ENCODE data around the gene AGR2. TPM values are rescaled to one million over a fixed set of nuclear protein-coding genes. Genes with fewer than 3 reads are reported as not detected.
A peak's percentile ranks its signal among the peaks of the same experiment; 100 is the strongest.

Gene AGR2
- total and polyA plus RNA-seq, 8 donors = 63.2 to 376 (median 104) TPM

DNA sequence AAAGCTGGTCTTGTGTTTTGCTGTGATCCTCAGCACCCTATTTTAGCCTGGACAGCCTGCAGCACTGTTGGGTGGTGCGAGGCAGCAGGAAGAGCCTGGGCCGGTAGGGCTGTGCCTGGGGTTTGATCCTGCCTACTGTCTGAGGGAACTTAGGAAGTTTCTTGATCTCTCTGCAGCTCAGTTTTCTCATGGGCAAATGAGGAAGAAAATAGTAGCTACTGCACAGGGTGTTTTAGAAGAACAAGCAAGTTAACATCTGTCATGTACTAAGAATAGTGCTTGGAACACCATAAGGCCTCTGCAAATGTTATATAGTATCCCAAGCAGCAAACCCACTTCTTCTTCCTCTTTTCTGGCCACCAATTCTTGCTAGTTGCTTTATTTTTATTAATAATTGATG, 12.0 kb upstream of the AGR2 start:
- H3K4me3 ChIP-seq = no peak overlapping the region
- H3K4me1 ChIP-seq = peaks cover 0 to 18% of the 10 kb centered on the region in 2 donors
- TF ChIP-seq, protein P1, sequence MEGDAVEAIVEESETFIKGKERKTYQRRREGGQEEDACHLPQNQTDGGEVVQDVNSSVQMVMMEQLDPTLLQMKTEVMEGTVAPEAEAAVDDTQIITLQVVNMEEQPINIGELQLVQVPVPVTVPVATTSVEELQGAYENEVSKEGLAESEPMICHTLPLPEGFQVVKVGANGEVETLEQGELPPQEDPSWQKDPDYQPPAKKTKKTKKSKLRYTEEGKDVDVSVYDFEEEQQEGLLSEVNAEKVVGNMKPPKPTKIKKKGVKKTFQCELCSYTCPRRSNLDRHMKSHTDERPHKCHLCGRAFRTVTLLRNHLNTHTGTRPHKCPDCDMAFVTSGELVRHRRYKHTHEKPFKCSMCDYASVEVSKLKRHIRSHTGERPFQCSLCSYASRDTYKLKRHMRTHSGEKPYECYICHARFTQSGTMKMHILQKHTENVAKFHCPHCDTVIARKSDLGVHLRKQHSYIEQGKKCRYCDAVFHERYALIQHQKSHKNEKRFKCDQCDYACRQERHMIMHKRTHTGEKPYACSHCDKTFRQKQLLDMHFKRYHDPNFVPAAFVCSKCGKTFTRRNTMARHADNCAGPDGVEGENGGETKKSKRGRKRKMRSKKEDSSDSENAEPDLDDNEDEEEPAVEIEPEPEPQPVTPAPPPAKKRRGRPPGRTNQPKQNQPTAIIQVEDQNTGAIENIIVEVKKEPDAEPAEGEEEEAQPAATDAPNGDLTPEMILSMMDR (IDR thresholded peaks at IDR 0.05) = no peak
- no peaks in the 10 kb centered on the region for H3K27me3 ChIP-seq
- no peak overlapping the region for H3K27ac ChIP-seq
- no peaks in the 10 kb centered on the region for H3K36me3 ChIP-seq
- intact Hi-C loops (cut with DNase I) = no loop called here
- DNase-seq = no peak
- ATAC-seq = peak; percentile 40
- peaks cover 0 to 2% of the 10 kb centered on the region in 2 donors for H3K9me3 ChIP-seq

DNA sequence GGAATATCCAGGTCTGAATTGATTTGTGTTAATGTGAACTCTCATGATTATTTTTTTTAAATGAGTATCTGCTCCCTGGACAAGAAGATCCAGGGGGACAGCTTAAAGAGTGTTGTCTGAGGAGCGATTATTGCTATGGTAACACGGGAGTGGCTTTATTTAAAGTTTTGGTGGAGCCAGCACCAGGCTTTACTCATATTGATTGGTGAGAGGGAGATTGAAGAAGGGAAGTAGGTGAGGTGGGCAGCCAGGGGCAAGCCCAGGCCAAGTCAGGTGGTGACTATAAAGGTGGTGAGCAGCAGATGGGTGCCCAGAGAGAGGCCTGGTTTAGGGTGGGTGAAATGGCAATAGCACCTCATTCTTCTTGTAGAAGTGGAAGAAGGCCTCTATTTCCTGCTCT, 10.2 kb upstream of the AGR2 start:
- no peak overlapping the region for H3K27ac ChIP-seq
- H3K27me3 ChIP-seq = no peaks in the 10 kb centered on the region
- TF ChIP-seq, protein P1 (IDR thresholded peaks at IDR 0.05) = no peak
- H3K36me3 ChIP-seq = no peaks in the 10 kb centered on the region
- DNase-seq (no peak), ATAC-seq (no peak)
- no peak overlapping the region for H3K4me3 ChIP-seq
- intact Hi-C loops (cut with DNase I) = no loop called here
- peaks cover 0 to 2% of the 10 kb centered on the region in 2 donors for H3K9me3 ChIP-seq
- peaks cover 0 to 18% of the 10 kb centered on the region in 2 donors for H3K4me1 ChIP-seq

DNA sequence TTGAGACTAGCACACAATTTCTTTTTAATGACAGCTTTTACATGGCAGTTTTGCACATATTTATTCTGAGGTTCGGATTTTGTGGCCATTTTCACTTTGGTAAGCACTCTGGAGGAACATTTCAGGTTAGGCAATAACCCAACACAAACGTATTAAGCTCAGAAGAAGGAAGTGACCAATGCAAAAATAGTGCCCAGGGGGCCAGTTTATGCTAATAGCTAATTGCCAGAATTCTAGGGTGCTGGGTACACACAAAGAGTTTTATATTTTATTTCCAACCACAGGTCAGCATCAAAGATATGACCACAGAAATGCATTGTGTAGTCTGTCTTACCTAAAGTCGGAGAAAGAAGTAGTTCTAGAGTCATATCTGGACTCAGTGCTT, 8.4 kb upstream of the AGR2 start:
- Histone ChIP-seq H3K27me3 (no peaks in the 10 kb centered on the region), H3K36me3 (no peaks in the 10 kb centered on the region), H3K9me3 (no peaks in the 10 kb centered on the region), H3K4me1 (peaks cover 0 to 18% of the 10 kb centered on the region in 2 donors), H3K27ac (peak overlapping the region in 1 of 2 donors; percentile 20), H3K4me3 (no peak overlapping the region)
- DNase-seq (no peak), ATAC-seq (peak; percentile 34)
- intact Hi-C loops (cut with DNase I) = no loop called here
- TF ChIP-seq, protein P1 (IDR thresholded peaks at IDR 0.05) = no peak

DNA sequence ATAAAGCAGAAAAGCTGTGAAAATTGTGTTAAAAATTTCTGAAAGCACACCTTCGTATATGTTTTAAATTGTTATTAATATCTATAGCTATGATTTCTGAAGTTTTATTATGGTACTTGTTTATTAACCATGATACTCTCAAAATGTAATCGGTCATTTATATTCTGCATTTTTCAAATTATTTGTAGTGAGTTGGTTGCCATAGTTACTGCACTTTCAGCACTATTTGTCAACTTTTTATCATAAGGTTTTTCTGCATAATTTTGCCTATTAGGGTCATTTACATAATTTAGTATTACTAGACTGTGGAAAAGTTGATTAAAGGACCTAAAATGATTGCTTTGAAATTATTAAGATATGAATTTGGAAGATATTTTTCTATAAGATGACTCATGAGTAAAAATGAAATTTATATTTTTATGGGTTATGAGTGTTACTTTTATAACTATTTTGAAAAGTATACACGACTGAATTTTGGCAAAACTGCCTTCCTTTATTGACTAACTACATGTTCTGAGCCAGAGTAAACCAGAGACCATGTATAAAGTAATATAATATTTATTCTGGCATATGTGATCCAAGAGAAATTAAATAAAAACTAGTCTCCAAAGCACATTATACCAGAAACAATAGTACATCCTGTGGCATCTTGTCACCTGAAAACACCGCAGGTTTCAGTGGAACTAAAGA, 7.9 kb upstream of the AGR2 start:
- ATAC-seq = no peak
- Histone ChIP-seq H3K4me3 (no peak overlapping the region), H3K4me1 (peaks cover 0 to 18% of the 10 kb centered on the region in 2 donors), H3K9me3 (no peaks in the 10 kb centered on the region), H3K36me3 (no peaks in the 10 kb centered on the region), H3K27me3 (no peaks in the 10 kb centered on the region), H3K27ac (peak overlapping the region in 1 of 2 donors; percentile 20)
- TF ChIP-seq, protein P1 (IDR thresholded peaks at IDR 0.05) = no peak
- no peak for DNase-seq
- intact Hi-C loops (cut with DNase I) = no loop called here

DNA sequence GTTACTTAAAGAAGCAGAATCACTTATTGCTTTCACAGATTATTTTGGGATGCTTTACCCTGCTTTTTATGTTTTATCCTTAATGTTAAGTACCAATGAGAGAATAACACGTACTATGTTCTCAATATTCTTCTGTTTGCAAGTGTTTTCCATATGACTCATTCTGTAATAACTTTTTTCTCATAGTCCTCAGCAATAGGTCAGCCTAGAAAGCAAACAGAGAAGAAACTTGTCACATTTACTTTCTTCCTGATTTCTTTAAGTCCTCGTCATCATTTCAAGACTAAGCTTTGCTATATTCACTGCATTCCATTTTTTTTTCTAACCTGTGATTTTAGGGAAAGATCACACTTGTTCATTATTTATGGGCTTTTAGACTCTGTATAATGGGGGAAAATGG, 6.8 kb upstream of the AGR2 start:
- ATAC-seq (peak; percentile 72), DNase-seq (no peak)
- Histone ChIP-seq H3K4me1 (peaks cover 0 to 18% of the 10 kb centered on the region in 2 donors), H3K36me3 (no peaks in the 10 kb centered on the region), H3K27me3 (no peaks in the 10 kb centered on the region), H3K9me3 (no peaks in the 10 kb centered on the region), H3K27ac (no peak overlapping the region), H3K4me3 (no peak overlapping the region)
- intact Hi-C loops (cut with DNase I) = no loop called here
- TF ChIP-seq, protein P1 (IDR thresholded peaks at IDR 0.05) = no peak
